Panc1 (cell line): ENCODE data around the gene PIF1. TPM values are rescaled to one million over a fixed set of nuclear protein-coding genes. Genes with fewer than 3 reads are reported as not detected.

Experiments
- ATAC-seq: fragments of 200-7000 bp; cut with Tn5 transposase; 2 replicates; pipeline ENCODE4 v1.9.1; 2020; ENCODE audit warnings: mild to moderate bottlenecking, moderate library complexity
- BruUV-seq: library from RNA; stranded (reverse); fragments of 400-500 nt; replicated peaks from 2 replicates; lab custom pipeline; 2021; lab: Mats Ljungman, UMichigan
- CTCF ChIA-PET: fragments of 300-600 bp; sonication (Branson Sonifier 250); formaldehyde crosslinking; loops from one replicate; lab custom pipeline; 2022; ENCODE audit warnings: antibody characterized with exemption; lab: Charles Lee
- POLR2A ChIA-PET: fragments of 300-600 bp; sonication (Branson Sonifier 250); formaldehyde crosslinking; loops from one replicate; lab custom pipeline; 2022; ENCODE audit warnings: antibody characterized with exemption; lab: Charles Lee
- DNase-seq: peaks from one replicate; pipeline ENCODE4 v3.0.0-alpha.2; 2010; ENCODE audit warnings: low read depth, low spot score
- H3K27ac ChIP-seq: 2 replicates; pipeline ENCODE4 v1.5.1; 2011; ENCODE audit warnings: mild to moderate bottlenecking, low read length, inconsistent platforms
- H3K27me3 ChIP-seq: fragments of 200-500 bp; sonication (Bioruptor generic); 2 replicates; pipeline ENCODE4 v1.6.0; 2014; ENCODE audit warnings: low read length, inconsistent platforms; ENCODE audit not compliant: control insufficient read depth, insufficient read depth
- H3K36me3 ChIP-seq: fragments of 200-500 bp; sonication (Bioruptor generic); 2 replicates; pipeline ENCODE4 v1.5.1; 2014; ENCODE audit warnings: inconsistent platforms, mild to moderate bottlenecking, low read length, moderate library complexity; ENCODE audit not compliant: control insufficient read depth, insufficient read depth
- H3K4me1 ChIP-seq: 2 replicates; pipeline ENCODE4 v1.5.1; 2011; ENCODE audit warnings: inconsistent platforms, mild to moderate bottlenecking, low read length, moderate library complexity; ENCODE audit not compliant: control insufficient read depth, insufficient read depth
- H3K4me3 ChIP-seq, 2 experiments: 2 replicates each; pipeline ENCODE4 v1.5.1; 2011 to 2012; ENCODE audit warnings: low read depth in 2 of 2, low read length in 2 of 2, mild to moderate bottlenecking in 2 of 2, inconsistent platforms in 1 of 2, moderate library complexity in 1 of 2
- H3K9me3 ChIP-seq: fragments of 200-500 bp; sonication (Bioruptor generic); 2 replicates; pipeline ENCODE4 v1.5.1; 2014; ENCODE audit warnings: low read depth, mild to moderate bottlenecking, inconsistent platforms, low read length, moderate library complexity; ENCODE audit not compliant: control insufficient read depth, insufficient read depth
- CTCF ChIP-seq: fragments of 450-650 bp; IDR thresholded peaks from 2 replicates; pipeline ENCODE4 v1.5.1; 2017; ENCODE audit warnings: mild to moderate bottlenecking
- POLR2AphosphoS5 ChIP-seq: IDR thresholded peaks from 2 replicates; pipeline ENCODE4 v1.6.1; 2012; ENCODE audit warnings: mild to moderate bottlenecking, low read depth, low read length, moderate library complexity
- REST ChIP-seq, 2 experiments: IDR thresholded peaks; 2 replicates each; pipeline ENCODE4 v1.6.1; 2011 to 2012; ENCODE audit warnings: low read depth in 2 of 2, control low read depth in 1 of 2, low read length in 1 of 2, mild to moderate bottlenecking in 1 of 2, moderate library complexity in 1 of 2; ENCODE audit not compliant: insufficient read depth in 1 of 2
- SIN3A ChIP-seq: IDR thresholded peaks from 2 replicates; pipeline ENCODE4 v1.6.1; 2012; ENCODE audit warnings: low read depth, mild to moderate bottlenecking, low read length, moderate library complexity, borderline replicate concordance; ENCODE audit not compliant: insufficient read depth
- TCF7L2 ChIP-seq: IDR thresholded peaks from 2 replicates; pipeline ENCODE4 v1.6.1; 2011; ENCODE audit warnings: mild to moderate bottlenecking, low read depth, low read length, inconsistent platforms
- in situ Hi-C: cut with HindIII; loops from 2 replicates; pipeline ENCODE4 v1.10.0; 2016; ENCODE audit warnings: low sequenced_read_pairs, low pct_unique_long_range_greater_than_20kb
- intact Hi-C: fragments of 100-400 bp; cut with micrococcal nuclease; formaldehyde crosslinking; loops from one replicate; pipeline ENCODE4 v1.10.0; 2022; ENCODE audit not compliant: unreplicated experiment
- total RNA-seq: library from RNA; stranded (reverse); gene quantifications from one replicate; pipeline ENCODE4 v1.2.1, GENCODE V29; 2021; ENCODE audit not compliant: unreplicated experiment

Gene PIF1
- total RNA-seq, 1 experiment from 2014 or later = 38.6 TPM

DNA sequence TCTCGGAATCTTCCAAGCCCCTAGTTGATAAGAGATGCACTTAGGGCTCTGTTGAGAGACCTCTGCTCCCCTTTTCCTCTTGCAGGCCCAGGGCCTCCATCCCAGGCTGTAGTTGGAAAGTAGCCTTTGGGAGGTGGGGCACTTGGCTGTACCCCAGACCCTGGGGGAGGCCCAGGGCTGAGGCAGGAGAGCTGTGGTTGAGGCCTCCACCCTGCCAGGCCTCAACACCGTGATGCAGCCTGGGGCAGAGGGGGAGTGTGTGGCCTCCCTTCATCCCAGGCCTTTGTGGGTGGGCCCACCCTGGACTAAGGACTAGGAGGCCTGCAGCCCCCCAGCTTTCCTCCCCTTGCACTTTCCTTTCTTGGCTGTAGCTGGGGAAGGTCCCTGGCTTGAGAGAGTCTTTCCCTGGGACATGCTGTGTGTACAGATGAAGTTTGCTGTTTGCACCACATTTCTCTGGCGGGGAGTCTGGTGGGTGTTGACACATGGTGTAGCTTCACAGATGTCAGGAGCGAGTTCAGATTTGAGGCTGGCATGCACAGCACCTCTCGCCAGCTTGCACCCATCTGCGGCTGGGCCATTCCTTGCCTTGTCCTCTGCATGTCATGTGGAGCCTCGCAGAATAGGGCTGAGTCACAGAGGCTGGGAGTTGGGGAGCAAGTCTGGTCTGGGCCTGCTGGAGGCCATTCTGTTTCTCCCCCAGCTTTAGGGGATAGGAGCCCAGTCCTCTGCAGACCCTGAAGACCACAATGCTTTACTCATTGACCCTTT lies 29.9 kb upstream of the PIF1 start:
- no peak for ATAC-seq
- Histone ChIP-seq H3K27me3 (no peaks in the 10 kb centered on the region), H3K9me3 (no peaks in the 10 kb centered on the region), H3K27ac (no peak overlapping the region), H3K4me3 (no peak overlapping the region), H3K36me3 (no peaks in the 10 kb centered on the region), H3K4me1 (peaks cover 4% of the 10 kb centered on the region; the same call in 1 of the 2 replicates)
- TF ChIP-seq REST (IDR thresholded peaks at IDR 0.05; ENCODE audit: insufficient read depth in 1 of 2, low read depth in 2 of 2, low read length in 1 of 2) = no peak
- no peak for TF ChIP-seq CTCF
- no peak for TF ChIP-seq SIN3A
- TF ChIP-seq POLR2AphosphoS5 = no peak
- no peak for TF ChIP-seq TCF7L2
- BruUV-seq = no TSS peak
- DNase-seq = no peak
- CTCF ChIA-PET = no interaction called here
- intact Hi-C loops = no loop called here
- in situ Hi-C loops = no loop called here
- POLR2A ChIA-PET = no interaction called here

DNA sequence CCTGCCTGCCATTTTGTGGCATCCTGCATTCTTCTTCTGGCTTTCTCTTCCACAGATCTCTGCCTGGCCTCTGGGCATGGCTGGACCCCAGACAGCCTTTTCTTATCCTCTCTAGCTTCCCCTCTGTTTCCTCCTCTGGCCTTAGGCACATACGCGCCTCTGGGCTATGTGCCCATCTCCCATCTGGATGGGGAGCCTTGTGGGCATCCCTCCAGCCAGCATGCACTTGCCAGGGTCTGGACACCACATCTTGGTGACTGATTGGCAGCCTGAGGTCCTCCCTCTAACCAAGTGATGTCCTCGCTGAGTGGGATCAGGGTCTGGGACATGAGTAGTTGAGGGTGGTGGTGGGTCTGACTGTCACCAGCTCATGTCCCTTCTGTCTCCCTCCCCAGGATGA lies 29.1 kb upstream of the PIF1 start:
- intact Hi-C loops (no loop called here), in situ Hi-C loops (no loop called here)
- no peak for DNase-seq
- ATAC-seq = no peak
- BruUV-seq = no TSS peak
- Histone ChIP-seq H3K9me3 (no peaks in the 10 kb centered on the region), H3K27ac (no peak overlapping the region), H3K4me3 (no peak overlapping the region), H3K4me1 (peaks cover 4% of the 10 kb centered on the region; the same call in 1 of the 2 replicates), H3K36me3 (no peaks in the 10 kb centered on the region), H3K27me3 (no peaks in the 10 kb centered on the region)
- TF ChIP-seq POLR2AphosphoS5 = no peak
- TF ChIP-seq TCF7L2 = no peak
- TF ChIP-seq SIN3A = no peak
- no peak for TF ChIP-seq CTCF
- no peak for TF ChIP-seq REST (IDR thresholded peaks at IDR 0.05; ENCODE audit: insufficient read depth in 1 of 2, low read depth in 2 of 2, low read length in 1 of 2)
- CTCF ChIA-PET = no interaction called here
- POLR2A ChIA-PET = no interaction called here
